IMR-90 (cell line): ENCODE measurements around the gene CAMTA1. TPM values are rescaled to one million over a fixed set of nuclear protein-coding genes. Genes with fewer than 3 reads are reported as not detected.

Experiments
- ATAC-seq: fragments of 200-7000 bp; cut with Tn5 transposase; 2 replicates; pipeline ENCODE4 v1.9.1; 2020; ENCODE audit warnings: low read depth, mild to moderate bottlenecking, moderate library complexity
- BruUV-seq: library from RNA; stranded (reverse); fragments of 400-500 nt; replicated peaks from 2 replicates; lab custom pipeline; 2021; lab: Mats Ljungman, UMichigan
- CTCF ChIA-PET: fragments of 300-600 bp; formaldehyde crosslinking; extraction: SDS; loops from one replicate; lab custom pipeline; 2021; ENCODE audit warnings: antibody characterized with exemption; lab: Yijun Ruan, JAX
- POLR2A ChIA-PET: fragments of 300-600 bp; sonication (Branson Sonifier 250); formaldehyde crosslinking; loops from one replicate; lab custom pipeline; 2022; ENCODE audit warnings: antibody characterized with exemption; ENCODE audit not compliant: unreplicated experiment; lab: Charles Lee
- DNase-seq: peaks from one replicate; pipeline ENCODE4 v3.0.0; 2013
- H2AFZ ChIP-seq: replicated peaks from 2 replicates; pipeline ENCODE3; 2013; ENCODE audit warnings: low read length, mild to moderate bottlenecking; ENCODE audit not compliant: poor library complexity
- H2AK5ac ChIP-seq: 2 replicates; pipeline ENCODE4 v1.6.1; 2013; ENCODE audit warnings: low read depth, low read length, inconsistent platforms
- H2AK9ac ChIP-seq: replicated peaks from 2 replicates; pipeline ENCODE3; 2013; ENCODE audit warnings: mild to moderate bottlenecking, low read depth, low read length, moderate library complexity; ENCODE audit not compliant: poor library complexity
- H2BK120ac ChIP-seq: 2 replicates; pipeline ENCODE4 v1.6.1; 2013; ENCODE audit warnings: low read depth, low read length, inconsistent platforms
- H2BK15ac ChIP-seq: 3 replicates; pipeline ENCODE4 v1.6.1; 2013; ENCODE audit warnings: low read depth, low read length, inconsistent platforms
- H2BK20ac ChIP-seq: 2 replicates; pipeline ENCODE4 v1.6.1; 2013; ENCODE audit warnings: low read depth, mild to moderate bottlenecking, inconsistent platforms, low read length, moderate library complexity
- H2BK5ac ChIP-seq: 2 replicates; pipeline ENCODE4 v1.6.1; 2013; ENCODE audit warnings: mild to moderate bottlenecking, low read depth, low read length, inconsistent platforms; ENCODE audit not compliant: poor library complexity, severe bottlenecking
- H3K14ac ChIP-seq: replicated peaks from 2 replicates; pipeline ENCODE4 v1.6.1; 2013; ENCODE audit warnings: low read depth, low read length, inconsistent platforms
- H3K18ac ChIP-seq: 2 replicates; pipeline ENCODE4 v1.6.1; 2013; ENCODE audit warnings: low read depth, low read length, control low read depth
- H3K23ac ChIP-seq: 2 replicates; pipeline ENCODE4 v1.6.1; 2013; ENCODE audit warnings: low read depth, low read length, inconsistent platforms
- H3K27ac ChIP-seq: 2 replicates; pipeline ENCODE4 v1.5.1; 2013; ENCODE audit warnings: mild to moderate bottlenecking, control low read depth, low read length; ENCODE audit not compliant: insufficient read depth
- H3K27me3 ChIP-seq: 2 replicates; pipeline ENCODE4 v1.6.1; 2013; ENCODE audit warnings: low read length; ENCODE audit not compliant: control insufficient read depth, insufficient read depth
- H3K36me3 ChIP-seq: 2 replicates; pipeline ENCODE4 v1.6.1; 2013; ENCODE audit warnings: low read length, mixed read lengths; ENCODE audit not compliant: control insufficient read depth, insufficient read depth
- H3K4ac ChIP-seq: 2 replicates; pipeline ENCODE4 v1.6.1; 2013; ENCODE audit warnings: low read depth, low read length, inconsistent platforms
- H3K4me1 ChIP-seq: 2 replicates; pipeline ENCODE4 v1.6.1; 2013; ENCODE audit warnings: low read length, mixed read lengths; ENCODE audit not compliant: control insufficient read depth, insufficient read depth
- H3K4me2 ChIP-seq: 2 replicates; pipeline ENCODE4 v1.6.1; 2013; ENCODE audit warnings: low read depth, mild to moderate bottlenecking, control low read depth, low read length, moderate library complexity
- H3K4me3 ChIP-seq: 2 replicates; pipeline ENCODE4 v1.5.1; 2013; ENCODE audit warnings: low read depth, mild to moderate bottlenecking, control low read depth, low read length, moderate library complexity; ENCODE audit not compliant: insufficient read depth
- H3K56ac ChIP-seq: 2 replicates; pipeline ENCODE4 v1.6.1; 2013; ENCODE audit warnings: low read length, inconsistent platforms; ENCODE audit not compliant: insufficient read depth; ENCODE audit errors: extremely low read depth
- H3K79me1 ChIP-seq, 2 experiments: 2 replicates each; pipeline ENCODE4 v1.6.1; 2013; ENCODE audit warnings: low read length in 2 of 2, inconsistent platforms in 1 of 2, low read depth in 1 of 2
- H3K9ac ChIP-seq: 2 replicates; pipeline ENCODE4 v1.6.1; 2013; ENCODE audit warnings: low read depth, low read length, control low read depth
- H3K9me1 ChIP-seq: 2 replicates; pipeline ENCODE4 v1.6.1; 2013; ENCODE audit warnings: low read length, inconsistent platforms; ENCODE audit not compliant: insufficient read depth
- H3K9me3 ChIP-seq: 2 replicates; pipeline ENCODE4 v1.6.1; 2013; ENCODE audit warnings: low read length; ENCODE audit not compliant: control insufficient read depth, insufficient read depth
- H4K20me1 ChIP-seq: 2 replicates; pipeline ENCODE4 v1.6.1; 2013; ENCODE audit warnings: low read length, inconsistent platforms; ENCODE audit not compliant: insufficient read depth
- H4K5ac ChIP-seq: 2 replicates; pipeline ENCODE4 v1.6.1; 2013; ENCODE audit warnings: mild to moderate bottlenecking, low read depth, low read length, control low read depth
- H4K8ac ChIP-seq, 2 experiments: 2 replicates each; pipeline ENCODE4 v1.6.1; 2013; ENCODE audit warnings: low read depth in 2 of 2, low read length in 2 of 2, control low read depth in 1 of 2, inconsistent platforms in 1 of 2
- H4K91ac ChIP-seq: 2 replicates; pipeline ENCODE4 v1.6.1; 2013; ENCODE audit warnings: low read depth, low read length, inconsistent platforms; ENCODE audit not compliant: insufficient read depth
- BHLHE40 ChIP-seq: fragments of 150-350 bp; IDR thresholded peaks from 2 replicates; pipeline ENCODE4 v1.6.1; 2016; ENCODE audit warnings: mild to moderate bottlenecking, low read depth, low read length
- CEBPB ChIP-seq: IDR thresholded peaks from 2 replicates; pipeline ENCODE4 v1.6.1; 2012; ENCODE audit warnings: low read depth, low read length, improper control_type of control experiment
- CHD1 ChIP-seq: IDR thresholded peaks from 2 replicates; pipeline ENCODE4 v1.6.1; 2012; ENCODE audit warnings: low read depth, low read length, improper control_type of control experiment
- ELK1 ChIP-seq: fragments of 150-350 bp; IDR thresholded peaks from 2 replicates; pipeline ENCODE4 v1.6.1; 2016; ENCODE audit warnings: low read depth, mild to moderate bottlenecking, low read length, moderate library complexity, borderline replicate concordance
- FOS ChIP-seq: fragments of 150-350 bp; IDR thresholded peaks from 2 replicates; pipeline ENCODE4 v1.6.1; 2016; ENCODE audit warnings: low read depth, low read length
- MAFK ChIP-seq: IDR thresholded peaks from 2 replicates; pipeline ENCODE4 v1.6.1; 2012; ENCODE audit warnings: low read depth, low read length, improper control_type of control experiment
- MAZ ChIP-seq: IDR thresholded peaks from 2 replicates; pipeline ENCODE4 v1.6.1; 2012; ENCODE audit warnings: low read depth, mild to moderate bottlenecking, low read length, improper control_type of control experiment, moderate library complexity, borderline replicate concordance
- MXI1 ChIP-seq: IDR thresholded peaks from 2 replicates; pipeline ENCODE4 v1.6.1; 2012; ENCODE audit warnings: low read depth, mild to moderate bottlenecking, low read length, moderate library complexity, borderline replicate concordance
- NFE2L2 ChIP-seq: fragments of 150-350 bp; IDR thresholded peaks from 2 replicates; pipeline ENCODE4 v1.6.1; 2016; ENCODE audit warnings: low read depth, mild to moderate bottlenecking, low read length
- POLR2A ChIP-seq: IDR thresholded peaks from 2 replicates; pipeline ENCODE4 v1.6.1; 2012; ENCODE audit warnings: mild to moderate bottlenecking, low read depth, low read length
- RCOR1 ChIP-seq: IDR thresholded peaks from 2 replicates; pipeline ENCODE4 v1.6.1; 2012; ENCODE audit warnings: mild to moderate bottlenecking, low read length, improper control_type of control experiment; ENCODE audit not compliant: insufficient replicate concordance
- RFX5 ChIP-seq: IDR thresholded peaks from 2 replicates; pipeline ENCODE4 v1.8.0; 2012; ENCODE audit warnings: low read depth, mild to moderate bottlenecking, low read length, moderate library complexity
- SMC3 ChIP-seq: fragments of 150-350 bp; IDR thresholded peaks from 2 replicates; pipeline ENCODE4 v1.6.1; 2016; ENCODE audit warnings: low read depth, mild to moderate bottlenecking, antibody characterized with exemption, low read length, moderate library complexity
- WGBS, 2 experiments: methylation state at CpG; one replicate each; pipeline versions ENCODE4 v1.1.5 to v1.1.7; 2013; ENCODE audit warnings: missing lambda C conversion rate in 2 of 2; ENCODE audit not compliant: insufficient read length in 1 of 2; ENCODE audit errors: extremely low coverage in 2 of 2; 5-methylcytosine and 5-hydroxymethylcytosine counted together
- dilution Hi-C: fragments of 300-500 bp; cut with HindIII; formaldehyde crosslinking; loops from one replicate; pipeline ENCODE4 v1.14.3; 2018; ENCODE audit warnings: low sequenced_read_pairs; ENCODE audit not compliant: unreplicated experiment
- in situ Hi-C: fragments of 300-500 bp; cut with MboI; formaldehyde crosslinking; loops from 3 replicates; pipeline ENCODE4 v1.14.3; 2019; ENCODE audit warnings: low sequenced_read_pairs, inconsistent platforms, mixed read lengths
- intact Hi-C: fragments of 100-400 bp; cut with micrococcal nuclease; formaldehyde crosslinking; loops from 2 replicates; pipeline ENCODE4 v1.10.0; 2022
- polyA plus RNA-seq, 3 experiments: library from polyadenylated mRNA; depleted of rRNA; stranded (reverse); fragments of >200 nt; gene quantifications; 2 replicates each; pipeline ENCODE4 v1.2.3, GENCODE V29; 2012; ENCODE audit warnings: low replicate concordance in 1 of 3
- total RNA-seq: library from RNA; depleted of rRNA; stranded (reverse); fragments of >200 nt; gene quantifications from 2 replicates; pipeline ENCODE4 v1.2.3, GENCODE V29; 2012
- TF ChIP-seq, protein P1 (sequence below): fragments of 150-350 bp; IDR thresholded peaks from 2 replicates; pipeline ENCODE4 v1.6.1; 2017; ENCODE audit warnings: mild to moderate bottlenecking, antibody characterized with exemption, low read length, low read depth

CAMTA1 gene
- total and polyA plus RNA-seq, 2 of the 4 experiments (the other 2 are of a cell fraction), result 35.5 to 74.3 TPM

- no peak overlapping the region for H2BK120ac ChIP-seq
- no peak overlapping the region for H3K4me3 ChIP-seq
- no TSS peak for BruUV-seq
- H3K18ac ChIP-seq, result no peak overlapping the region
- ChIA-PET POLR2A (no interaction called here), CTCF (no interaction called here)
- dilution Hi-C loops (no loop called here), in situ Hi-C loops (no loop called here), intact Hi-C loops (no loop called here)
- H3K27ac ChIP-seq, result no peak overlapping the region
- no peak overlapping the region for H2BK15ac ChIP-seq
- H3K27me3 ChIP-seq, result peaks cover 20% of the 10 kb centered on the region
- no peak overlapping the region for H2AK5ac ChIP-seq
- no peak overlapping the region for H3K14ac ChIP-seq
- TF ChIP-seq MXI1, result no peak
- no peak for TF ChIP-seq ELK1
- TF ChIP-seq, protein P1, sequence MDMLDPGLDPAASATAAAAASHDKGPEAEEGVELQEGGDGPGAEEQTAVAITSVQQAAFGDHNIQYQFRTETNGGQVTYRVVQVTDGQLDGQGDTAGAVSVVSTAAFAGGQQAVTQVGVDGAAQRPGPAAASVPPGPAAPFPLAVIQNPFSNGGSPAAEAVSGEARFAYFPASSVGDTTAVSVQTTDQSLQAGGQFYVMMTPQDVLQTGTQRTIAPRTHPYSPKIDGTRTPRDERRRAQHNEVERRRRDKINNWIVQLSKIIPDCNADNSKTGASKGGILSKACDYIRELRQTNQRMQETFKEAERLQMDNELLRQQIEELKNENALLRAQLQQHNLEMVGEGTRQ, result no peak
- no peak for TF ChIP-seq FOS
- no peak for TF ChIP-seq BHLHE40
- TF ChIP-seq SMC3, result no peak
- no peak for TF ChIP-seq MAZ
- no peak for TF ChIP-seq POLR2A
- TF ChIP-seq RCOR1, result no peak
- no peak for TF ChIP-seq RFX5
- TF ChIP-seq MAFK, result no peak
- TF ChIP-seq CHD1, result no peak
- no peak for TF ChIP-seq NFE2L2
- no peak for TF ChIP-seq CEBPB
- H2AFZ ChIP-seq, result no peak overlapping the region
- no peak overlapping the region for H2BK20ac ChIP-seq
- no peak overlapping the region for H3K23ac ChIP-seq
- H3K9me1 ChIP-seq, result no peaks in the 10 kb centered on the region
- H3K9me3 ChIP-seq, result peaks cover 6% of the 10 kb centered on the region; the same call in 1 of the 2 replicates
- H4K5ac ChIP-seq, result no peak overlapping the region
- no peaks in the 10 kb centered on the region for H3K36me3 ChIP-seq
- no peaks in the 10 kb centered on the region for H3K79me1 ChIP-seq
- no peak overlapping the region for H3K9ac ChIP-seq
- H2AK9ac ChIP-seq, result no peak overlapping the region
- H4K8ac ChIP-seq, result no peak overlapping the region
- DNase-seq (no peak), ATAC-seq (no peak)
- H4K20me1 ChIP-seq, result no peaks in the 10 kb centered on the region
- no peak overlapping the region for H2BK5ac ChIP-seq
- no peak overlapping the region for H4K91ac ChIP-seq
- no peak overlapping the region for H3K56ac ChIP-seq
- no peaks in the 10 kb centered on the region for H3K4me1 ChIP-seq
- no peak overlapping the region for H3K4me2 ChIP-seq
- 94% methylated on average over 3 of the region's 13 CpGs; no CpG with 5 or more reads in 1 of the 2 experiments for WGBS, 2 experiments
- no peak overlapping the region for H3K4ac ChIP-seq
These were observed 204.2 kb downstream of the CAMTA1 start for GRCh38 chr1:6989212-6990159.
